ENCODE data around the gene ATG101.

Gene ATG101

GRCh38 chr12:52042706-52043385 is 26.9 kb upstream of the ATG101 start:
- DNase-seq (ENCODE audit: low read depth), result no peak

DNA sequence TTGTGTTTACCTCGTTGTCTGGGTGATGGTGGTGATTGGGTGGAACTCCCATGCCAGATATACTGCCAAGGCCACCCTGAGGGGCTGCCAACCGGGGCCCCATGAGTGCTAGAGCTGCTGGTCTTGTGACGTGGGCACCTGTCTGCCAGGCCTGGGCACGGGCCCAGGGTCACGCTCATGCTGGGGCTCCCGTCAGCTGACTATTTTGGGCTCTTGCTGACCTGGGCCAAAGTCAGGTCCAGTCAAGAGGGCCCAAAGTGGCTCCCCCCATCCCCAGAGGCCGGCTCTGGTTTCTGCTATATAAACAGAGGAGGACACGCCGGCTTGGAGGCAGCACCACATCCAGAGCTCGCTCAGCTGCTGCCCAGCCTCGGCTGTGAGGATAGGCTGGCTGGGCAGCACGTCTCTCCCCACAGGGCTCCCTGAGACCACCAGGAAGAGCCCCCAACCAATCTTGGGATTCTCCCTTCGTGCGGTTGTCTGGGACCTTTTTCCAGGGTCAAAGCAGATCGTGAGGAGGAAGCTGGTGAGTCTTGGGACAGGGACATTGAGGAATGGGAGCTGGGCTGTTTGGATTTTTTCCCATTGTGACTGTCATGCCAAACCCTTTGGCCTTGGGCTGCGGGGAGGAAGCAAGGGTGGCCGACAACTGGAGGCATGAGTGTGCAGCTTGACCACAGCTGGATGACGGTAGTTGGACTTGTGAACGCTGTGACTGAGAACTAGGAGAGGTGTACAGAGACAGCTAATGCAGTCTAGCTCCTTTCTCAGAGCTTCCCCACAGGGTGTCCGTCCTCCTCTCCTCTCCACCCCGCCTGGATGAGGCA is 26.2 kb upstream of the ATG101 start:
- peak; percentile 74 for DNase-seq (ENCODE audit: low read depth)

- peak; percentile 92 for DNase-seq (ENCODE audit: low read depth)
Measured at GRCh38 chr12:52044292-52044983, 25.3 kb upstream of the ATG101 start.

GRCh38 chr12:52045794-52046199 is 24.0 kb upstream of the ATG101 start:
- DNase-seq (ENCODE audit: low read depth), result no peak

GRCh38 chr12:52046859-52047258 is 22.9 kb upstream of the ATG101 start:
- no peak for DNase-seq (ENCODE audit: low read depth)

DNA sequence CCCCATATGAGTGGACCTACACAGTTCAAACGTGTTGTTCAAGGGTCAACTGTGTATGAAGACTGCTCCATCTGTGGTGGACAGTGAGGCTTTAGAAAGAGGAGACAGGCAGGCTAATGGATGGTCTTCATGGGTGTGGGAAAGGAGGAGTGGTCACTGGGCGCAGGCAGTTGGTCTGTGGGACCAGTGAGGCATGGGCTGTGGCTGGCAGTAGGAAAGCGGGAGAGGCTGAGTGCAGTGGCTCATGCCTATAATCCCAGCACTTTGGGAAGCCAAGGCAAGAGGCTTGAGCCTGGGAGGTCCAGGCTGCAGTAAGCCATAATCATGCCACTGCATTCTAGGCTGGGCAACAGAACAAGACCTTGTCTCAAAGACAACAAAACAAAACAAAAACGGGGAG is 20.5 kb upstream of the ATG101 start:
- DNase-seq (ENCODE audit: low read depth), result no peak

DNA sequence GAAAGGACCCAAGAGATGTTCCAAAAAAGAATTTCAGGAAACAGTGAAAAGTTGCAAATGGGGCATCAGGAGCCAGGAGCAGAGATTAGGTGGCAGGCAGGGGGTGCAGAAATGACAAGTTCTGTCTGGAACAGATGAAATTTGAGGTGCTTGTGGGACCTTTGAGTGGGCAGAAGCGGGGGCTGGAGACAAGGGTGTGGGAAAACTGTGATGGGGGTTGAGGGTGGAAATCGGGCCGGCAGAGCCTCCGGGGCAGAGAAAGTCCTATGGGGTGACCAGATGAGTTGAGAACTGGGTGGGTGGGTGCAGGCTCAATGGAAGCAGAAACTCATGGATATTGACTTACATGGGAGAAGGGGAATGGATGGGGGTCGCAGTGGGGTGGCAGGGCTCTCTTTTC is 20.1 kb upstream of the ATG101 start:
- DNase-seq (ENCODE audit: low read depth), result no peak

GRCh38 chr12:52050116-52050757 is 19.5 kb upstream of the ATG101 start:
- no peak for DNase-seq (ENCODE audit: low read depth)

GRCh38 chr12:52050758-52051541 is 18.8 kb upstream of the ATG101 start, which contains the start of gene NR4A1:
NR4A1 (plus strand) TSS chr12:52051442; CDS start chr12:52054329, 2,887 bp downstream.
- peak; percentile 95 for DNase-seq (ENCODE audit: low read depth)

DNA sequence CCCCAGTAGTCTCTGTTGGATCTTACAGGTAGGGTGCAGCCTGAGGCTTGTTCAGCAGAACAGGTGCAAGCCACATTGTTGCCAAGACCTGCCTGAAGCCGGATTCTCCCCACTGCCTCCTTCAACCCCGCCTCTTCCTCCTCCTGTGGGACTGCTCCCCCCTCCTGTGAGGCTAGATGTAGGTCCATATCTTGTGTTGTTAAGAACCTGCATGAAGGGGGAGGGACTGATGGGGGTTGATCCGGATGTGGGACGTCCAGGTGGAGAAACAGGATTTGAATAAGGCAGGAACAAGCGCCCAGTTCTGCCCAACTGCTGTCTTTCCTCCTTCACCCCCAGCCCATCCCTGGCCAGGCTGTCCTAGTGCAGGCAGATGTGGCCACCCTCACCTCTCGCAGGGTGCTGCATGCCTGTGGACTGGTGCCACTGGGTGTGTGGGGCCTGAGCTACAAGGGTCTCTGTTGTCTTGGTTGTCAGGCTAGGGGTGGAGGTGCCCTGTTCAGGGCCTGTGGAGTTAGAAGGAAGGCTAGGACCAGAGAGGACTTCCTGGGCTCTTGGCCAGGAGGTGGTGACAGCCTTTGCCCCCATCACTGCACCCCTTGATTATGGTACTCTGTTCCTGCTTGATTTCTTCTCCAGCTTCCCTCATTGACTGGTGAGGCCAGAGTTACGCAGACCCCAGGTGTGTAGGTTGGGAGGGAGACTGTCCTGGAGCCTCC is 17.2 kb upstream of the ATG101 start:
- no peak for DNase-seq (ENCODE audit: low read depth)

- no peak for DNase-seq (ENCODE audit: low read depth)
Measured at GRCh38 chr12:52053536-52054209, 16.1 kb upstream of the ATG101 start.

- DNase-seq (ENCODE audit: low read depth), result no peak
Measured at GRCh38 chr12:52054231-52054832, 15.4 kb upstream of the ATG101 start.

DNA sequence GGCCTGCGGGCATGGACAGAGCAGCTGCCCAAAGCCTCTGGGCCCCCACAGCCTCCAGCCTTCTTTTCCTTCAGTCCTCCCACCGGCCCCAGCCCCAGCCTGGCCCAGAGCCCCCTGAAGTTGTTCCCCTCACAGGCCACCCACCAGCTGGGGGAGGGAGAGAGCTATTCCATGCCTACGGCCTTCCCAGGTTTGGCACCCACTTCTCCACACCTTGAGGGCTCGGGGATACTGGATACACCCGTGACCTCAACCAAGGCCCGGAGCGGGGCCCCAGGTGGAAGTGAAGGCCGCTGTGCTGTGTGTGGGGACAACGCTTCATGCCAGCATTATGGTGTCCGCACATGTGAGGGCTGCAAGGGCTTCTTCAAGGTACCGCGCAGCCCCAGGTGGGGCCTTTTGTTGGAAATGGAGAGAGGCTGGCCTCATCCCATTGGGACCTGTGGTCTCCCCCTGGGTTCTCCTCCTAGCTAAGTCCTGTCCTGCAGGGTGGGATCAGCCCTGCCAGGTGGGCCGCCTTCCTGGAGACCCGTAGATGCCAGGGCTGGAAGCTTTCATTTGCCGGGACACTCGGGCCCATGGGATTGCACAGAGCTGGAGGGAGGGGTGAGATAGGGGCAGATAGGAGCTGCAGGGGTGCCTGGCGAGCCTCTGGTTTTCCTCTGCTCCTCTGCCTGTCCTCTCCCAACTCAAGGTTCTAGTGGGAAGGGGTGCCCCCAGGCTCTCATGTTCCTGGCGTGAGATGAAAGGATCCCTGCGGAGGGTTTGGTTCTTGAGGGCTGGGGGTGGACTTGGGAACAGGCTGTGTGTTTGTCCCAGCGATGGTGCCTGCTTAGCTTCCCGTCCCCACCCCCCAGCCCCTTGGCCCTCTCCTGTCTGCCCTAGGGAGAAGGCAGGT is 14.7 kb upstream of the ATG101 start:
- DNase-seq (ENCODE audit: low read depth), result no peak

DNA sequence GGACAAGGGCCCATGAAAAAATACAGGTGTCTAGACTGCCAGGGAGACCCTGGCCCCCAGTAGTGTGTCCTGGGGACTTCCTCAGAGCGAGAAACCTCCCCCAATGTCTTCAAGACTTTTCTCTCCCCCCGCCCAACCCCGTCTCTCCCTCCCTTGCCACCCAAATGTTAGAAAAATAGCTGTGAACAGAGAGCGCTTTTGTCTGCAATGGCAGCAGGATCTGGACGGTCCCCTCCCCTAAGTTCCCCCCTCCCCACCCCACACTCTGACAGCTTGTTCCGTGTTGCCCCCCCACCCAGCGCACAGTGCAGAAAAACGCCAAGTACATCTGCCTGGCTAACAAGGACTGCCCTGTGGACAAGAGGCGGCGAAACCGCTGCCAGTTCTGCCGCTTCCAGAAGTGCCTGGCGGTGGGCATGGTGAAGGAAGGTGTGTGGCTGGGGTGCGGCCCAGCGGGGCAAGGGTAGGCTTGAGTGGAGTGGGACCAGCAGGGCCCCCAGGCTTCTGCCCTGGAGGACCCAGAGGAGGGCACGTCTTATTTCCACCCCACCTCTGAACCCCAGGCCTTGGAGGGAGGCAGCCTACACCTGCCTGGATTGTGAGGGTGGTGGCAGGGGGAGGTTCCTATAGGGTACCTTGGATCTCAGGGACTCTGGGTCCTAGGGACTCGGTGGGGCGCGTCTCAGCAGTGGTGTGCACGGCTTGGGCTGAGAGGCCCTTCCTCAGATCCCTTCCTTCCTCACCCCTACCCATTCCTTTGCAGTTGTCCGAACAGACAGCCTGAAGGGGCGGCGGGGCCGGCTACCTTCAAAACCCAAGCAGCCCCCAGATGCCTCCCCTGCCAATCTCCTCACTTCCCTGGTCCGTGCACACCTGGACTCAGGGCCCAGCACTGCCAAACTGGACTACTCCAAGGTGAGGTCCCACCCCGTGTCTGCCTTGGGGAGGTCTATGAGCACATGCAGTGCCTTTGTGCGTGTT is 13.8 kb upstream of the ATG101 start:
- DNase-seq (ENCODE audit: low read depth), result no peak

- no peak for DNase-seq (ENCODE audit: low read depth)
Measured at GRCh38 chr12:52056801-52057637, 12.8 kb upstream of the ATG101 start.
